Sciatic nerve (tissue), 2 donors: ENCODE results near the gene TARM1. TPM values are rescaled to one million over a fixed set of nuclear protein-coding genes. Genes with fewer than 3 reads are reported as not detected.

Experiments used
- ATAC-seq: fragments of 200-7000 bp; cut with Tn5 transposase; one replicate; pipeline ENCODE4 v1.9.1; 2020; ENCODE audit warnings: mild to moderate bottlenecking, moderate library complexity
- DNase-seq: peaks from one replicate; pipeline ENCODE4 v3.0.0-alpha.2; 2020; ENCODE audit warnings: low spot score
- intact Hi-C: fragments of 100-400 bp; cut with DNase I; formaldehyde crosslinking; loops from one replicate; pipeline ENCODE4 v1.14.2; 2022
- total RNA-seq: library from RNA; stranded (reverse); fragmentation: NEBNext Ultra II Directional; extraction: Animal tissue kit (Norgen Biotek cat#: 25700); gene quantifications from one replicate; pipeline ENCODE4 v1.2.1, GENCODE V29; 2021
- donor health status: DM: no; HTN: no; CAD: no.
- donor health status: DM: no; HTN: no; CAD: no.

TARM1 gene
- not detected for total RNA-seq

DNA sequence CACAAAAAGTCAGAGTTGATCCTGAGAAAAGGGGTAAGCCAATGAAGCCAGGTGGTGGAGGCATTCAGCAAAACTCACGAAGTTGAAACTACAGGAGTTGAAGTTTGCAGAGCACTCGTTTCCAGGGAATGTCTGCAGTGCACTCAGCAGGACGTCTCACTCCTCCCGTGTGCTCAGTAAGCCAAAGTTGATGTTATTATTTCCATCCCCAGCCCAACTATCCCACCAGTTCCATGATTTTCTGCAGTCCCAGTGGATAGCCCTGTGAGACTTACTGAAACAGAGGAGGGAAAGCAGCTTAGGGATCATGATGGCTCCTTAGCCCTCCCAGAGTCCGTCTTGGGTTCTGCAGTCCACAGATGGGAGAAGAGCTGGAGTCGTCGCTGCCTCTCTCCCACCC is at the start of gene TARM1:
Gene TARM1, minus strand, starts transcription at position 334 of the 400 bp plus-strand sequence. Its CDS starts 25 bp downstream, at position 309.
- no peak for DNase-seq
- intact Hi-C loops: no loop called here
- ATAC-seq: no peak

DNA sequence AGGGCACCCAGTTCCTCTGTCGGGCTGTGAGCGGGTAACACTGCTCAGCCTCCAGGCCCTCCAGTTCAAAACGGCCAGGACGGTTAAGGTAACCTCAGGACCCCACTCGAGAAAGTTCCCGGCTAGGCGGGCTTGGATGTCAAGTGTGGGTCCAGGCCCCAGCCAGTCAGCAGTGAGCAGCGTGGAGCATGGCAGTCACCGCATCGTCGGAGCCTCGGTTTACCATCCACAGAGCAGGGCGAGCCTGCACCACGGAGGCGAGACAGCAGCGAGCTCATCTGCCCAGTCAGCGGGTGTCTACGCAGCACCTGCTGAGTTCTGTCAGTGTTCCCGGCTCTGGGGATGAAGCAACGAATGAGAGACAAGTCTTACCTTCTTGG is 48.4 kb upstream of the TARM1 start:
- ATAC-seq: no peak
- DNase-seq: no peak
- intact Hi-C loops: no loop called here

GRCh38 chr19:54128796-54129616 is 47.8 kb upstream of the TARM1 start:
- intact Hi-C loops: no loop called here
- DNase-seq (no peak), ATAC-seq (no peak)

DNA sequence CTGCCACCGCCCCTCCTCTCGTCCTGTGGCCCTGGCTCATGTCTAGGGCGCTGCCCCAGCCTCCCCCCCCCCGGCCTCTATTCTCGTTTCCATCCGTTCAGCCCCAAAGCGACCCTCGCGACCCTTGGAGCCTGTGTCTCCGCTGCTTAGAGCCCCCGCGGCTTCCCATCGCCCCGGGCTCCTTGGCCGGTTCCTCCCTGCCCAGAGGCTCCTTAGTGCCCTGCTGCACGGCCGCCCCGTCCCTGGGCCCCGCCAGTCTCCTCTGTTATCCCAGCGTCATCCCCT is 47.2 kb upstream of the TARM1 start:
- ATAC-seq: no peak
- DNase-seq: no peak
- intact Hi-C loops: no loop called here

DNA sequence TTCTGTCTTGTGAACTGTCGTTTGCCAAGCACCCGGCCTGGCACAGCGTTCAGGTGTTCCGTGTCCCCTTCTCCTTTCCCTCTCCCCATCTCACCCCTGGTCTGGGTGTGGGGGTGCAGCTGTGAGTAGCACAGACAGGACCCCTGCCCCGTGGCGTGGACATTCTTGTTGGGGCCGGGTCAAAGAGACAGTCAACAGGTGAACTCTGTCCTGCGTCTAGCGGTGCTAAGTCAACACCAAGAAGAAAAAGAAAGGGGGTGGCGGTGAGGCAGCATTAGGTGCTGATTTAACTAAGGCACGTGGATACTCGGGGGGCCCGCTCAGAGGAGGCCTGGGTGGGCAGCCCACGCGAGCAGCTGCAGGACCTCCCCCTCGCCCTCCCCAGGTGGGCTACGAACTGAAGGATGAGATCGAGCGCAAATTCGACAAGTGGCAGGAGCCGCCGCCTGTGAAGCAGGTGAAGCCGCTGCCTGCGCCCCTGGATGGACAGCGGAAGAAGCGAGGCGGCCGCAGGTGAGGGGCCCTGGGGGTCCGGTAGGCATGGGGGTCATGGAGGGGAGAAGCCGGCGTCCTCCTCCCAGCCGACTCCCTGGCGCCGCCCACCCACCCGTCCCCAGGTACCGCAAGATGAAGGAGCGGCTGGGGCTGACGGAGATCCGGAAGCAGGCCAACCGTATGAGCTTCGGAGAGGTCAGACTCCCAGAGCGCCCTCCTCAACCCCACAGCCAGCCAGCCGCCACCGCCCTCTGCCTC is 46.7 kb upstream of the TARM1 start:
- ATAC-seq (no peak), DNase-seq (no peak)
- intact Hi-C loops: no loop called here

DNA sequence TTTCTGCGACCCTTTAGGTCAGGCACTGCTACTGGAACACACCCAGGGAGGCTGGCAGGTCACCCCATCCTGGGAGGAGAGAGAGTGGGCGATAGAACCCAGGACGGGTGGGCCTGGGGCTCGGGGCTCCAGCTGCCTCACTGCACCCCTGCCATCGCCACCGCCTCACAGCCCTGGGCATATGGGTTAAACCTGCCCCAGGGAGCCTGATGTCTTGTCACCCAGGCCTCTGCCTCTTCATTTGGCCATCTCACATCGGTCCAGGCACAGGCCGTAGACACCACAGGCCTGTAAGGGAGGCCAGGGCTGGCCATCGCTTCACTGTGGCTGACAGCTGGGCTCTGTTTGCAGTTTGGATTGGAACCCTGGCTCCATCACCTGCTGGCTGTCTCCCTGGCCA is 44.5 kb upstream of the TARM1 start:
- no peak for DNase-seq
- intact Hi-C loops: no loop called here
- no peak for ATAC-seq

GRCh38 chr19:54124393-54124792 is 43.2 kb upstream of the TARM1 start:
- no peak for DNase-seq
- ATAC-seq: no peak
- intact Hi-C loops: no loop called here

- ATAC-seq: no peak
- intact Hi-C loops: no loop called here
- no peak for DNase-seq
These were observed 42.5 kb upstream of the TARM1 start for GRCh38 chr19:54123682-54124081.

GRCh38 chr19:54121259-54121658 is 40.1 kb upstream of the TARM1 start:
- ATAC-seq: no peak
- intact Hi-C loops: no loop called here

GRCh38 chr19:54115109-54116063 is 34.2 kb upstream of the TARM1 start, which contains the start of the genes PRPF31 and TFPT:
TSS of gene PRPF31 (plus strand) at chr19:54115754. CDS start at chr19:54118279, 2,525 bp downstream.
TSS of gene TFPT (minus strand) at chr19:54115657. CDS start at chr19:54115269, 388 bp downstream.
- ATAC-seq: peak; percentile 98
- peak; percentile 98 for DNase-seq
- intact Hi-C loops: no loop called here

More at GRCh38 chr19:54121259-54121658, 40.1 kb upstream of the TARM1 start:
- no peak for DNase-seq

- peak; percentile 15 for ATAC-seq
- intact Hi-C loops: no loop called here
- DNase-seq: peak; percentile 73
These were observed 33.4 kb upstream of the TARM1 start for GRCh38 chr19:54114340-54115108.

DNA sequence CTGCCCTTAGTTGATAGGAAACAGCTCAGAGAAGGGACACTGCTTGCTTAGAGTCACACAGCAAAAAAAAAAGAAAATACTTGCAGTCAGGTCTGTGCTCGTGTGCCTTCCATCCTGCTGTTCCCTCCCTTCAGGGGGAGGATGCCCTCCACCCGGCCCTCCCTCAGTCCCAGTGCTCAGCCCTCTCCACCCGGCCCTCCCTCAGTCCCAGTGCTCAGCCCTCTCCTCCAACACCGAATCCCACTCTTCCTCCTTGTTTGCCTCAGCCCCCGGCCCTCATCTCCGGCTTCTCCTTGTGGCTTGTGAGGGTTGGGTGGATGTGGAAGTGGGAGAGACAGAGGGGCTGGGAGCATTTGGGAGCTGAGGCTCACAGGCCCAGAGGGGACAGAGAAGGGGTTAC is 28.5 kb upstream of the TARM1 start:
- DNase-seq: no peak
- intact Hi-C loops: no loop called here
- ATAC-seq: no peak

DNA sequence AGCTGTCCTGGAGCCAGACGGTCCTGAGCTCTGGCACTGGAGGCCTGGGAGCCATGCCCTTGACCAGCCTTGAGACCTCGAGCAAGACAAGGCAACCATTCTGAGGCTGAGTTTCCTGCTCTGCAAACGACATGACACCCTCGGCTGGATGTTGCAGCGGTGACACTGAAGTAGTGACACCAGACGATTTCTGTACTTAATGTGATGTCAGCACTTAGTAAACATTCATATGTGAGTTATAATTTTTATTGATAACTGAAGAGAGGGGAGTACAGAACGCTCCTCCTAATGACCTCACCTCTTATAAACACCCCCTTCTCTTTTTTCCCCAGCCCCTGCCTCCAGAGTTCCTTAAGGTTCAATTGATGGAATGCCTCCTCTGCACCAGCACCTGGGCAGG is 27.3 kb upstream of the TARM1 start:
- ATAC-seq (no peak), DNase-seq (no peak)
- intact Hi-C loops: no loop called here

DNA sequence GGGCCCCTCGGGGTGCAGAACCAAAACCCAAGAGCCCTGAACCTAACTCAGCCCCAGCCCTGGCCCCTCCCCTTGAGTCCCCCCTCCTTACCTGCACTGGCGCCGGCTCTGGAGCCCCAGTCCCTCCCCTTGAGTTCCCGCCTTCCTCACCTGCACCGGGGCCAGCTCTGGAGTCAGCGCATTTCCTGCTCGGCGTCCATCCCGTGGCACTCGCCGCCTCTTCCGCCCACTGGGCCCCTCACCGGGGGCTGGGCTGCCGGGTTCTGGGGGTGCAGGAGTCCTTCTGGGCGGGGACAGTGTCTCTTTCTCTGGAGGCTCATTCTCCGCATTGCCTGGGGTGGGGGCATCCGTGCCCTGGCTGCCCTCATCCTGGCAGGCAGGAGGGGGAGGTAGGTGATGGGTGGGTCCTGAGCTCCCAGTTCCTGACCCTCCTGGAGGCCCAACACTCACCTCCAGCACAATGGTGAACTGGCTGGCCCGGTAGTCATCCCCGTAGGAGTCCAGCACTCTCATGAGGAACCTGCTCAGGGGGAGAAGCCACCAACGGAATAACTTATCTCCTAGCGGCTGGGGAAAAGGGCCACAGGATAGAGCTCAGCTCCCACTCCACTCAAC is 26.8 kb upstream of the TARM1 start:
- ATAC-seq: no peak
- intact Hi-C loops: no loop called here
- DNase-seq: peak; percentile 53

DNA sequence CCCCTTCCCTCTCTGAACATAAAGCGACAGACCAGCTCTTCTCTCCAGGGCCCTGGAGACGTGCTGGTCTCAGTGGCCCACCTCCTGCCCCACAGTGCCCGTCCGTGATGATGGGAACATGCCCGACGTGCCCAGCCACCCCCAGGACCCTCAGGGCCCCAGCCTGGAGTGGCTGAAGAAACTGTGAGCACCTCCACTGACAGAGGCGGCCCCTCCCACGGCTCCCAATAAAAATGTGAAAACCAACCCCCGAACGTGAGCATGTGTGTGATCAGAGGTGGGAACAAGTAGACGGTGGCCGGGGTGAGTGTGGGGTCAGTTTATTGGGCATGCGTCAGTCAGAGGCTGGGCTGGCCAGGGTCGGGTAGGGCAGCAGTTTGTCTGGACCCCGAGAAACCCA is 25.6 kb upstream of the TARM1 start:
- DNase-seq (peak; percentile 51), ATAC-seq (no peak)
- intact Hi-C loops: no loop called here

DNA sequence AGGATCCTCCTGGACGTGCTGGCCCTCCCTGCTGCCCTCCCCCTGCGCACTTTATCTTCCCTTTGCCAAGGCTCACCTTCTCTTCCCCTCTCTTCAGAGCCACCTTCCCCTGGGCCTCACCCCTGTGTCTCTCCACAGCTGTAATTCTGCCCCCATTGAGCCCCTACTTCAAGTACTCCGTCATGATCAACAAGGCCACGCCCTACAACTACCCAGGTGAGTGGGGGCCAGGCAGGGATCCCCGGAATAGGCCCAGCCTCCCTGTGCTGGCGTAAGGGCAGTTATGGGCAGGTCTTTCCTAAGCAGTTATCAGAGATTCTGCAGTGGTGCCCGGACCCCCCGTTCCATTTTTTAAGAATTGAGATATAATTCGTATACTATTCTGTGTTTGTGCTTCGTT is 24.6 kb upstream of the TARM1 start:
- ATAC-seq (no peak), DNase-seq (peak; percentile 42)
- intact Hi-C loops: no loop called here

DNA sequence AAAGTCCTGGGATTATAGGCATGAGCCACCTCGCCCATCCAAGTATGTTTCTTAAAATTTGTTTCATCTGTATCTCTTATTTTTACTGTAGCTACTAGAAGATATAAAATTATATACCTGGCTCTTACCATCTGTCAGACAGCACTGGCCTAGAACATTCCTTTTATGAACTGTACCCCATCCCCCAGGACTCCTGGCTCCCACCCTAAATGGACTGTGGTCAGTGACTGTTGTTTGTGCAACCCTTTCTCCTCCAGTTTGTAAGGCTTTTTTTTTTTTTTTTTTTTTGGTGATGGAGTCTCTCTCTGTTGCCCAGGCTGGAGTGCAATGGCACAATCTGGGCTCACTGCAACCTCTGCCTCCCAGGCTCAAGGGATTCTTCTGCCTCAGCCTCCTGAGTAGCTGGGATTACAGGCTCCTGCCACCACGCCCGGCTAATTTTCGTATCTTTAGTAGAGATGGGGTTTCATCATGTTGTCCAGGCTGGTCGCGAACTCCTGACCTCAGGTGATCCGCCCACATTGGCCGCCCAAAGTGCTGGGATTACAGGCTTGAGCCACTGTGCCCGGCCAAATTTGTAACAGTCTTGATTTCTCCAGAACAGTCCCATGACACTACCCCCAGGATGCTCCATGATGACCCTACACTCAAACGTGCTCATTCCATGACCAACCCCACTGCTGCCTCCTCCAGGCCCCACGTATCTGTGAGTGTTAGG is 24.0 kb upstream of the TARM1 start:
- ATAC-seq (no peak), DNase-seq (no peak)
- intact Hi-C loops: no loop called here
